ENCODE measurements around the gene SPTY2D1. TPM values are rescaled to one million over a fixed set of nuclear protein-coding genes. Genes with fewer than 3 reads are reported as not detected.
"Not testable (repeated sequence)": the region's sequence is repeated elsewhere in the genome, so short reads cannot be mapped to it uniquely, and the experiment has no call there.

The SPTY2D1 gene, protein sequence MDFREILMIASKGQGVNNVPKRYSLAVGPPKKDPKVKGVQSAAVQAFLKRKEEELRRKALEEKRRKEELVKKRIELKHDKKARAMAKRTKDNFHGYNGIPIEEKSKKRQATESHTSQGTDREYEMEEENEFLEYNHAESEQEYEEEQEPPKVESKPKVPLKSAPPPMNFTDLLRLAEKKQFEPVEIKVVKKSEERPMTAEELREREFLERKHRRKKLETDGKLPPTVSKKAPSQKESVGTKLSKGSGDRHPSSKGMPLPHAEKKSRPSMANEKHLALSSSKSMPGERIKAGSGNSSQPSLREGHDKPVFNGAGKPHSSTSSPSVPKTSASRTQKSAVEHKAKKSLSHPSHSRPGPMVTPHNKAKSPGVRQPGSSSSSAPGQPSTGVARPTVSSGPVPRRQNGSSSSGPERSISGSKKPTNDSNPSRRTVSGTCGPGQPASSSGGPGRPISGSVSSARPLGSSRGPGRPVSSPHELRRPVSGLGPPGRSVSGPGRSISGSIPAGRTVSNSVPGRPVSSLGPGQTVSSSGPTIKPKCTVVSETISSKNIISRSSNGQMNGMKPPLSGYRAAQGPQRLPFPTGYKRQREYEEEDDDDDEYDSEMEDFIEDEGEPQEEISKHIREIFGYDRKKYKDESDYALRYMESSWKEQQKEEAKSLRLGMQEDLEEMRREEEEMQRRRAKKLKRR
- total RNA-seq: 23.3 and 25.3 TPM in 2 replicates

GRCh38 chr11:18634140-18635032 lies at the start of gene SPTY2D1:
TSS of gene SPTY2D1 (minus strand) at chr11:18634342. CDS start at chr11:18634257, 85 bp downstream.
- intact Hi-C loops (cut with micrococcal nuclease): loop anchor here (1.0 to 10.0 kb wide), 12 partner anchors 16 to 622 kb away; partner anchors contain the start of genes GTF2H1, HPS5, LDHA and SAAL1

DNA sequence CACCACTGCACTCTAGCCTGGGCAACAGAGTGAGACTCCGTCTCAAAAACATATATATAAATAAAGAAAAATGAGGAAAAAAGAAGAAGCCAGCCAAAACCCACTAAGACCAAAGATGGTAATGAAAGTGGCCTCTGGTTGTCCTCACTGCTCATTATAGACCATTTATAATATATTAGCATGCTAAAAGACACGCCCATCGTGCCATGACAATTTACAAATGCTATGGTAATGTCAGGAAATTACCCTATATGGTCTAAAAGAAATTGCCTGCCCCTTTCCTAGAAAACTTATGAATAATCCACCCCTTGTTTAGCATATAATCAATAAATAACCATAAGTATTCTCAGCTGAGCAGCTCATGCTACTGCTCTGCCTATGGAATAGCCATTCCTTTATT lies 48.3 kb upstream of the SPTY2D1 start:
- intact Hi-C loops (cut with micrococcal nuclease): no loop called here

DNA sequence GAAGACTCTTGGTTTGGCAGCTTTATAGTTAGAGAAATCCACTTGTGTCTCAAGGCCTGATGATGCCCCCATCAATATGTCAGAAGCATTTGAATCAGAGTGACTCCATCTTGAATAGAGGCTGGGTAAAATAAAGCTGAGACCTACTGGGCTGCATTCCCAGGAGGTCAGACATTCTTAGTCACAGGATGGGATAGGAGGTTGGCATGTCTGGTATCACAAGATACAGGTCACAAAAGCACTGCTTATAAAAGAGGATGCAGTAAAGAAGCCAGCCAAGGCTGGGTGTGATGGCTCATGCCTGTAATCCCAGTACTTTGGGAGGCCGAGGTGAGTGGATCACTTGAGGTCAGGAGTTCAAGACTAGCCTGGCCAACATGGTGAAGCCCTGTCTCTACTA lies 47.8 kb upstream of the SPTY2D1 start:
- intact Hi-C loops (cut with micrococcal nuclease): not testable (repeated sequence)

DNA sequence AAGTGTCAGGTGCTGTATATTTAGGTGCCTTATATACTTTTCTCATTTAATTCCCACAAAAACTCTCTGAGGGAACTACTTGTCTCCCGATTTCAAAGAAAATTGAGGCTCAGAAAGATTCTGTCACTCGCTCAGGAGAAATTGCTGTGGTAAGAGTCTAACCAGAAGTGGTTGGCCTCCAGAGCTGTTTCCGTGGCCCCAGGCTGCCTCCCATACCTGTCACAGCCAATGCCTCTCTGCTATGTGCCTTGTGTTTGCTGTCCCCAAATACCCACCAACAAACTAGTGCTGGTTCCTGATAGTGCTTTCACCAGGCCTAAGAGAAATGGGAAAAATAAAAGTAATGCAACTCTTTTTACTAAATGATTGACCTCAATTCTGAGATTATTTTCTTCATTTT lies 43.4 kb upstream of the SPTY2D1 start:
- intact Hi-C loops (cut with micrococcal nuclease): no loop called here

DNA sequence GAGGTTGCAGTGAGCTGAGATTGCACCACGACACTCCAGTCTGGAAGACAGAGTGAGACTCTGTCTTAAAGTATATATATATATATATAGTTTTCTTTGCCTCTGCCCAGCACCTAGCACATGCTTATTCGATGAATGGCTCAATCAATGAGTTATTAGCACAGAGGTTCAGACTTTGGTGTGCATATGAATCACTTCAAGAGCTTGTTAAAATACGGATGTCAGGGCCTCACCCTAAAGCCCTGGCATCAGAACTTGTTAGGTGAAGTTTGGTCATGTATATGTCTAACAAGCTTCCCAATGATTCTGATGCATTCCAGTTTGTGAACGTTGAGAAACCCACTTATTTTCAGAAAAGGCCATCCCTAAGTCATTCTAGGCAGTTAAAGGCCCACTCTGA lies 42.7 kb upstream of the SPTY2D1 start:
- intact Hi-C loops (cut with micrococcal nuclease): no loop called here

- intact Hi-C loops (cut with micrococcal nuclease): loop anchor here (1.0 to 5.0 kb wide), 2 partner anchors 28 to 55 kb away; no protein-coding TSS in a partner anchor
These were observed 38.1 kb upstream of the SPTY2D1 start for GRCh38 chr11:18672209-18672608.

GRCh38 chr11:18671246-18671645 lies 37.1 kb upstream of the SPTY2D1 start:
- intact Hi-C loops (cut with micrococcal nuclease): loop anchor here (5.0 kb wide), 1 partner anchor 54 kb away; no protein-coding TSS in a partner anchor

- intact Hi-C loops (cut with micrococcal nuclease): loop anchor here (5.0 kb wide), 1 partner anchor 52 kb away; no protein-coding TSS in a partner anchor
These were observed 35.6 kb upstream of the SPTY2D1 start for GRCh38 chr11:18669711-18670110.

DNA sequence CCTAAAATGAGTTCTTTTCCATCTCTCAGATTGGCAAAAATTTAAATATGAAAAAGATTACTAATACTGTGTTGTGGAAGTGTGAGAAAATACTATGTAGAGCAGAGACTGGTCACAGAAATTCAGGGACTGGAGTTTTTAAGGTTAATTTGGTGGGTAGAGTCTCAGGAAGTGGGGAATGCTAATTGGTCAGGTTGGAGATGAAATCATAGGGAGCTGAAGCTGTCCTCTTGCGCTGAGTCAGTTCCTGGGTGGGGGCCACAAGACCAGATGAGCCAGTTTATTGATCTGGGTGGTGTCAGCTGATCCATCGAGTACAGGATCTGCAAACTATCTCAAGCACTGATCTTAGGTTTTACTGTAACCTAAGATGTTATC lies 35.1 kb upstream of the SPTY2D1 start:
- intact Hi-C loops (cut with micrococcal nuclease): no loop called here

DNA sequence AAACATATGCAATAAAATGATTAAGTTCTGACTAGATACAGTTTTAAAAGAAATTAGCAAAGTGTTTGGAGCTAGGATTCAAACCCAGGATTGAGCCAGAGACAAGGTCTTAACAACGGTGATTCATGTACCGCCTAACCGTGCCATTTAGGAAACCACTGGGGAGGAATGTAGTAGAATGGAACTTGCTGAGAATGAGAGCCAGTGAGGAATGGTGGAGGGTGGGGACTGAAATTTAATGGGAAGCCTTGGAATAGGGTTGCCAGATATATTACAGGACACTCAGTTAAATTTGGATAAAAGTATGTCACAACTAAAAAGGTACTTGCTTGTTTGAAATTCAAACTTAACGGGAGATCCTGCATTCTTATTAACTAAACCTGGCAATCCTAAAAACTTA lies 34.0 kb upstream of the SPTY2D1 start:
- intact Hi-C loops (cut with micrococcal nuclease): no loop called here

- intact Hi-C loops (cut with micrococcal nuclease): not testable (repeated sequence)
These were observed 31.3 kb upstream of the SPTY2D1 start for GRCh38 chr11:18665353-18665872.

- intact Hi-C loops (cut with micrococcal nuclease): no loop called here
These were observed 23.5 kb upstream of the SPTY2D1 start for GRCh38 chr11:18657673-18658072.

GRCh38 chr11:18650859-18651557 lies 16.9 kb upstream of the SPTY2D1 start:
- intact Hi-C loops (cut with micrococcal nuclease): loop anchor here (1.0 kb wide), 2 partner anchors 35 to 111 kb away; no protein-coding TSS in a partner anchor

DNA sequence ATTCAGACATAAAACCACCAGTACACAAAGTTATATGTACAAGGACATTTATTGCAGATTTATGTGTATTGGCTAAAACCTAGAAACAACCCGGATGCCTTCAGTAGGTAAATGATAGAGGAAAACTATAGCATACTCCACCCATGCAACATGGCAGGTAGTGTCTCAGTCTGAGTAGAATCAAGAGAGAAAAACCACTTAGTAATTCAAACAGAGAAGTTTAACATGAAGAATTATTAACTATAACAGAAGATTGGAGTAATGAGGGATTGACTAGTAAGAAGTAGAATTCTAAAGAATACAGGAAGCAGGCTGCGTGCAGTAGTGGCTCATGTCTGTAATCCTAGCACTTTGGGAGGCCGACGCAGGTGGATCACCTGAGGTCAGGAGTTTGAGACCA lies 16.2 kb upstream of the SPTY2D1 start:
- intact Hi-C loops (cut with micrococcal nuclease): no loop called here

DNA sequence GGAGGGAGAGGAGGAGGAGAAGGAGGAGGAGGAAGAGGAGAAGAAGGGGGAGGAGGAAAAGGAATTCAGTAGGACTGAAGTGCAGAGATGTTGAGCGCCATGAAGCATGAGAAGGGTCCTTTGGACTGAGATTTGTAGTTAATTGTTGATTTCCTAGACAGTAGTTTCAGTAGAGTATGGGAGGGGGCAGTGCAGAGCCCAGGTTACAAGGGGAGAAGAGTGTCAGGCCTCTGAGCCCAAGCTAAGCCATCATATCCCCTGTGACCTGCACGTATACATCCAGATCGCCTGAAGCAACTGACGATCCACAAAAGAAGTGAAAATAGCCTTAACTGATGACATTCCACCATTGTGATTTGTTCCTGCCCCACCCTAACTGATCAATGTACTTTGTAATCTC lies 8.9 kb upstream of the SPTY2D1 start:
- intact Hi-C loops (cut with micrococcal nuclease): not testable (repeated sequence)

DNA sequence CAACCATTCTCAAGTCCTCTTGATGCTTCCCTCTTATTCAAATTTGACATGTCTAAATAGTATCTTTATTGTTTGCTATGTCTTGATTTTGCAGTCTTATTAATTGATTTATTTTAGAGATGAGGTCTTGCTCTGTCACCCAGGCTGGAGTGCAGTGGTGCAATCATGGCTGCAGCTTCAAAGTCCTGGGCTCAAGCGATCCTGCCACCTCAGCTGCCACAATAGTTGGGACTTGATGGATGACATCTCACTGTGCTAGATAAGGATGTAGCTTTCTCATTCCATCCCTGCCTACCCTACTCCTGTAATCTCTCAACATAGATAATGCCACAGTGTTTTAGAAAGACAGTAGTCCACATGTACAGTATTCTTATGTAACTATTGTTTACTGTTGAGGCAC lies 7.5 kb upstream of the SPTY2D1 start:
- intact Hi-C loops (cut with micrococcal nuclease): no loop called here

DNA sequence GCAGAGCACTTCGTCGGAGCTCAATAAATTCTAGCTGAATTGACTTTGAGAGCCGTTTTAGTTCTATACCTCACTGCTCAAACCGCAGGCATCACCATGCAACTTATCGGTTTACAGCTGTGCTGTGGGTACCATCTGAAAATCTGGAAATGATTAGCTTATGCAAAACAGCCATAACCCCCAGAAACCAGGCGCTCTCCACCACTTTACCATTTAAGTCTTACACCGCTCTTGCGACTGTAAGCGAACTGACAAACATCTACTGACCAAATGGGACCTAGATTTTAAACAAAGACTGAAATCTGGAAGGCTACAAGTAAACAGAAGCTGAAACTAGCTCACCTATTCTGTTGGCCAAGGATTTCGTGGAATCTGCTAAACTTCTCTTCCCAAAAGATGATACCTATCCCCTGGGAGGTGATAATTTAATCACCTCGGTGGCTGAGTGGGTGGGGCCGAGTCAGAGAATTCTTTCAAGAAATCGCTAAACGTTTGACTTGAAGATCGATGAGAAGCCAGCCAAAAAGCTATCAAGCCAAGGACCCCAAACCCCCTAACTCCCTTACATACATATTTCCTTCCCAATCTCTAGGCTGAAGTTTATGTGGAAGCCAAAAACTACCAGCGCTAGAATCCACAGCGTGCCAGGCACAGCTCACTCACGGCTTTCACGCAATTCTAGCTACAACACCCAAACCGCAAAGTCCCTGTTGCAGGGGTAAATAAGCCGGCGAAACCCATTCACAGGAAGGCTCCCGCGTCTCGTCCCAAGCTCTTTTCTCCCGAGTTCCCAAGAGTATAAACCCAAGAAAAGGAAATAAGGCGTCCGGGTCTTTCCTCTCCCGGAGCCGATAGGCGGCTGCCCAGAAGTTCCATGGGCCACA lies 644 bp downstream of the SPTY2D1 start:
- intact Hi-C loops (cut with micrococcal nuclease): loop anchor here (1.0 to 10.0 kb wide), 12 partner anchors 15 to 621 kb away; partner anchors contain the start of genes GTF2H1, HPS5, LDHA and SAAL1

DNA sequence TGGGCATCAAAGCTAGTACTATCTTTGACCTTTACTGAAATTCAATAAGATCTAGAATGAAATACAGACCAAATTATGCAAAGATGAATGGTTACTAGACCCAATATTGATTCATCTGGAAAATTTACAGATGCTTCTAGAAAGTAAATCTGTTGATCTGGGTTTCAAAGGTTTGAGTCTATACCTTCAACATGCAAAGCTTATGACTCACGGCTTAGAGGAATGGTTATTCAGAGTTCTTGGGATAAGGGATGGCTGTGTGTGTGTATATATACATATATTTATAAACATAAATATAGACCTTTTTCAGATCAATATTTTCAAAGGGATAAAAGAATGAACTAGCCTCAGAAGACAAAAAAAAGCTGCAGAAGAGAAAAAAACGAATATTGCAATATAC lies 1.3 kb downstream of the SPTY2D1 start:
- intact Hi-C loops (cut with micrococcal nuclease): loop anchor here (5.0 to 10.0 kb wide), 3 partner anchors 89 to 482 kb away; partner anchors contain the start of gene ZDHHC13

DNA sequence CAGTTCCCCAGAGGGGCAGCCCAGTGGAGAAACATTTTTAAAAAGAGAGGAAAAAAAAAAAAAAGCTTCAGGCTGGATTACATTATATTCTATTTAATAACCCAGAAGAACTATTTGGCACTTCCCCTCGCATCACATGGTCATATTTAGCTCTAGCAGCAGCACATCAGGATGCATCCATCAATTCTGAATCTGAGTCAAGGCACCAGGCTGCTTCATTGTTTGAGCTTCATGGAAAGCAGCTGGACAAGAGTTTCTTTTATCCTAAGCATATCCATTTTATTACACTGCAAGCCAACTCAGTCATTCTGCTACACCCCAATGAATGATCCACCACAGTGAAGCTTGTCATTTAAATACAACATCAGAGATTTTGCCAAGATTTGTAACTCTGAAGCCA lies 10.0 kb downstream of the SPTY2D1 start:
- intact Hi-C loops (cut with micrococcal nuclease): no loop called here

Measured in T-helper 2 cell treated with Interferon-gamma antibody and Interleukin-4, amounts not matched to agents 100 ng/mL and 5 ng/mL, for 36 hours (primary cell).